H1 (cell line): ENCODE measurements around the gene FBLN2. TPM values are rescaled to one million over a fixed set of nuclear protein-coding genes. Genes with fewer than 3 reads are reported as not detected.

Source experiments
- CTCF ChIA-PET: fragments of 300-600 bp; sonication (Branson Sonifier 250); formaldehyde crosslinking; loops from one replicate; lab custom pipeline; 2021; ENCODE audit not compliant: partially characterized antibody; lab: Charles Lee
- POLR2A ChIA-PET: fragments of 300-600 bp; sonication (Branson Sonifier 250); formaldehyde crosslinking; loops from one replicate; lab custom pipeline; 2021; ENCODE audit warnings: inconsistent platforms; ENCODE audit not compliant: partially characterized antibody; lab: Charles Lee
- DNase-seq, 2 experiments: peaks; one replicate each; pipeline versions ENCODE4 v3.0.0 to v3.0.0-alpha.2; 2010 to 2022; ENCODE audit warnings: low spot score in 2 of 2, low read depth in 1 of 2, mixed read lengths in 1 of 2
- FAIRE-seq: peaks from 2 replicates; lab custom pipeline; 2011; peaks lifted over from hg19 to GRCh38; lab: Jason Lieb, UNC
- H2AFZ ChIP-seq: 2 replicates; pipeline ENCODE4 v1.8.1; 2012; ENCODE audit warnings: low read length, inconsistent platforms
- H2AK5ac ChIP-seq: 2 replicates; pipeline ENCODE4 v1.6.1; 2013; ENCODE audit warnings: low read depth, low read length
- H2BK120ac ChIP-seq: replicated peaks from 2 replicates; pipeline ENCODE3; 2013; ENCODE audit warnings: low read depth, low read length, inconsistent platforms
- H2BK12ac ChIP-seq: 2 replicates; pipeline ENCODE4 v1.6.1; 2013; ENCODE audit warnings: low read depth, low read length
- H2BK15ac ChIP-seq: 2 replicates; pipeline ENCODE4 v1.6.1; 2013; ENCODE audit warnings: low read length
- H2BK20ac ChIP-seq: 2 replicates; pipeline ENCODE4 v1.6.1; 2013; ENCODE audit warnings: low read length
- H2BK5ac ChIP-seq: 2 replicates; pipeline ENCODE4 v1.6.1; 2013; ENCODE audit warnings: low read depth, low read length
- H3K14ac ChIP-seq: 2 replicates; pipeline ENCODE4 v1.6.1; 2013; ENCODE audit warnings: inconsistent platforms; ENCODE audit not compliant: insufficient read length
- H3K18ac ChIP-seq: 2 replicates; pipeline ENCODE4 v1.6.1; 2013; ENCODE audit warnings: low read length; ENCODE audit errors: extremely low read depth
- H3K23ac ChIP-seq: 2 replicates; pipeline ENCODE4 v1.6.1; 2013; ENCODE audit warnings: inconsistent platforms; ENCODE audit not compliant: insufficient read length
- H3K23me2 ChIP-seq: 2 replicates; pipeline ENCODE4 v1.6.1; 2013; ENCODE audit warnings: low read depth, low read length
- H3K27ac ChIP-seq: 2 replicates; pipeline ENCODE4 v1.6.1; 2011; ENCODE audit warnings: low read depth, low read length, inconsistent platforms
- H3K27me3 ChIP-seq, 4 experiments: replicated peaks in 1 of 4; 1 replicate in 1 of 4; 2 replicates in 3 of 4; pipeline versions ENCODE4 v1.6.1 to v1.8.1; 2011 to 2013; ENCODE audit warnings: low read length in 3 of 4, mild to moderate bottlenecking in 3 of 4, inconsistent platforms in 2 of 4, mixed read lengths in 2 of 4, moderate library complexity in 1 of 4; ENCODE audit not compliant: control insufficient read depth in 3 of 4, insufficient read depth in 3 of 4; ENCODE audit errors: extremely low read depth in 1 of 4
- H3K36me3 ChIP-seq, 4 experiments: 2 replicates each; pipeline versions ENCODE4 v1.6.1 to v1.8.1; 2011 to 2013; ENCODE audit warnings: mild to moderate bottlenecking in 4 of 4, low read length in 3 of 4, moderate library complexity in 2 of 4, control low read depth in 1 of 4, inconsistent platforms in 1 of 4; ENCODE audit not compliant: insufficient read depth in 4 of 4, control insufficient read depth in 2 of 4
- H3K4ac ChIP-seq: replicated peaks from 2 replicates; pipeline ENCODE3; 2013; ENCODE audit warnings: low read length, low read depth, mixed read lengths, inconsistent platforms; ENCODE audit not compliant: insufficient read length
- H3K4me1 ChIP-seq, 4 experiments: replicated peaks in 1 of 4; 1 replicate in 1 of 4; 2 replicates in 3 of 4; pipeline versions ENCODE4 v1.6.1 to v1.8.1; 2011 to 2013; ENCODE audit warnings: low read length in 3 of 4, inconsistent platforms in 2 of 4, mixed read lengths in 1 of 4; ENCODE audit not compliant: insufficient read depth in 4 of 4, control insufficient read depth in 3 of 4
- H3K4me2 ChIP-seq, 2 experiments: 2 replicates each; pipeline versions ENCODE4 v1.6.1 to v1.8.1; 2011 to 2013; ENCODE audit warnings: low read depth in 2 of 2, low read length in 2 of 2, control low read depth in 1 of 2, inconsistent platforms in 1 of 2, mild to moderate bottlenecking in 1 of 2; ENCODE audit not compliant: insufficient read depth in 1 of 2
- H3K4me3 ChIP-seq, 4 experiments: fragments of 200-600, 300-600 bp in 1 of 4; sonication (generic), shearing (Covaris generic), sonication (Bioruptor Twin) in 1 of 4; 2 replicates each; pipeline versions ENCODE4 v1.5.1 to v1.8.1; 2011 to 2016; ENCODE audit warnings: low read length in 4 of 4, low read depth in 3 of 4, control low read depth in 2 of 4, inconsistent platforms in 2 of 4, mild to moderate bottlenecking in 2 of 4, mixed read lengths in 1 of 4, moderate library complexity in 1 of 4; ENCODE audit not compliant: insufficient read depth in 2 of 4; ENCODE audit errors: extremely low read depth in 1 of 4
- H3K56ac ChIP-seq: replicated peaks from 2 replicates; pipeline ENCODE3; 2013; ENCODE audit warnings: low read depth, mild to moderate bottlenecking, mixed read lengths, low read length, inconsistent platforms; ENCODE audit not compliant: insufficient read length
- H3K79me1 ChIP-seq: 2 replicates; pipeline ENCODE4 v1.6.1; 2013; ENCODE audit warnings: low read depth, low read length, control low read depth
- H3K79me2 ChIP-seq, 2 experiments: 2 replicates each; pipeline versions ENCODE4 v1.6.1 to v1.8.1; 2012 to 2013; ENCODE audit warnings: low read length in 2 of 2, mild to moderate bottlenecking in 2 of 2, inconsistent platforms in 1 of 2; ENCODE audit not compliant: insufficient read depth in 2 of 2, control insufficient read depth in 1 of 2
- H3K9ac ChIP-seq, 4 experiments: replicated peaks in 1 of 4; 1 replicate in 1 of 4; 2 replicates in 3 of 4; pipeline versions ENCODE4 v1.6.1 to v1.8.1; 2011 to 2013; ENCODE audit warnings: low read depth in 3 of 4, low read length in 3 of 4, control low read depth in 2 of 4, mild to moderate bottlenecking in 2 of 4, moderate library complexity in 2 of 4, inconsistent platforms in 1 of 4; ENCODE audit errors: extremely low read depth in 1 of 4
- H3K9me3 ChIP-seq, 2 experiments: 2 replicates each; pipeline versions ENCODE4 v1.6.1 to v1.8.1; 2012 to 2013; ENCODE audit warnings: mild to moderate bottlenecking in 2 of 2, moderate library complexity in 2 of 2, control low read depth in 1 of 2, inconsistent platforms in 1 of 2, low read depth in 1 of 2, low read length in 1 of 2, mixed read lengths in 1 of 2; ENCODE audit not compliant: insufficient read depth in 2 of 2
- H4K20me1 ChIP-seq, 2 experiments: replicated peaks in 1 of 2; 2 replicates each; pipeline versions ENCODE3 to v1.8.1; 2011 to 2013; ENCODE audit warnings: inconsistent platforms in 2 of 2, low read length in 2 of 2, mild to moderate bottlenecking in 1 of 2; ENCODE audit not compliant: insufficient read depth in 2 of 2, control insufficient read depth in 1 of 2
- H4K5ac ChIP-seq: 2 replicates; pipeline ENCODE4 v1.6.1; 2013; ENCODE audit warnings: low read length, low read depth, mixed read lengths, inconsistent platforms; ENCODE audit not compliant: insufficient read length
- H4K8ac ChIP-seq: 2 replicates; pipeline ENCODE4 v1.8.0; 2013; ENCODE audit warnings: mild to moderate bottlenecking, moderate library complexity, low read length, inconsistent platforms; ENCODE audit not compliant: insufficient read depth; ENCODE audit errors: extremely low read depth
- H4K91ac ChIP-seq: replicated peaks from 2 replicates; pipeline ENCODE3; 2013; ENCODE audit warnings: low read length, mixed read lengths, inconsistent platforms; ENCODE audit not compliant: insufficient read length
- BRCA1 ChIP-seq: IDR thresholded peaks from 2 replicates; pipeline ENCODE4 v1.6.1; 2012; ENCODE audit warnings: low read depth, low read length, improper control_type of control experiment
- CREB1 ChIP-seq: IDR thresholded peaks from 2 replicates; pipeline ENCODE4 v1.6.1; 2012; ENCODE audit warnings: inconsistent platforms
- CTBP2 ChIP-seq: IDR thresholded peaks from 2 replicates; pipeline ENCODE4 v1.7.0; 2011; ENCODE audit warnings: borderline replicate concordance, mild to moderate bottlenecking, moderate library complexity, mixed read lengths, low read length; ENCODE audit not compliant: insufficient read depth, insufficient read length
- E2F6 ChIP-seq: IDR thresholded peaks from 2 replicates; pipeline ENCODE4 v1.6.1; 2012; ENCODE audit warnings: inconsistent platforms
- HDAC6 ChIP-seq: IDR thresholded peaks from one replicate; pipeline ENCODE4 v1.7.1; 2012; ENCODE audit warnings: low read depth, mild to moderate bottlenecking, inconsistent platforms, low read length, moderate library complexity
- KDM4A ChIP-seq: IDR thresholded peaks from one replicate; pipeline ENCODE4 v1.7.1; 2012; ENCODE audit warnings: low read depth, mild to moderate bottlenecking, moderate library complexity, low read length, inconsistent platforms; ENCODE audit not compliant: severe bottlenecking
- MAFK ChIP-seq: IDR thresholded peaks from 2 replicates; pipeline ENCODE4 v1.6.1; 2012; ENCODE audit warnings: low read depth, mild to moderate bottlenecking, improper control_type of control experiment, low read length
- NRF1 ChIP-seq: IDR thresholded peaks from 2 replicates; pipeline ENCODE4 v1.6.1; 2011; ENCODE audit warnings: mild to moderate bottlenecking, low read depth, low read length, improper control_type of control experiment
- RBBP5 ChIP-seq: IDR thresholded peaks from 2 replicates; pipeline ENCODE4 v1.7.1; 2012; ENCODE audit warnings: low read depth, mild to moderate bottlenecking, inconsistent platforms, low read length, moderate library complexity, borderline replicate concordance
- TAF7 ChIP-seq: optimal IDR thresholded peaks from 2 replicates; pipeline ENCODE3; 2011; ENCODE audit warnings: low read depth, mild to moderate bottlenecking, inconsistent platforms, low read length, moderate library complexity, borderline replicate concordance
- TBP ChIP-seq: IDR thresholded peaks from 2 replicates; pipeline ENCODE4 v1.6.1; 2011; ENCODE audit warnings: low read depth, low read length, improper control_type of control experiment
- TEAD4 ChIP-seq: IDR thresholded peaks from 2 replicates; pipeline ENCODE4 v1.6.1; 2012; ENCODE audit warnings: low read depth, low read length, inconsistent platforms, mixed read lengths
- USF2 ChIP-seq: IDR thresholded peaks from 2 replicates; pipeline ENCODE4 v1.6.1; 2011; ENCODE audit warnings: low read length, improper control_type of control experiment
- WGBS, 2 experiments: shearing (Covaris generic) in 1 of 2; methylation state at CpG; one replicate each; pipeline versions ENCODE4 v1.1.6 to v1.1.7; 2013 to 2015; ENCODE audit warnings: low lambda C conversion rate in 2 of 2, mixed read lengths in 2 of 2, inconsistent platforms in 1 of 2, low coverage in 1 of 2, missing lambda C conversion rate in 1 of 2; ENCODE audit not compliant: insufficient replicate concordance in 2 of 2, insufficient coverage in 1 of 2, insufficient read length in 1 of 2; ENCODE audit errors: extremely low coverage in 1 of 2, missing lambda C conversion rate in 1 of 2; 5-methylcytosine and 5-hydroxymethylcytosine counted together
- polyA plus RNA-seq, 7 experiments: library from polyadenylated mRNA; depleted of rRNA in 3 of 7; stranded (reverse) in 5 of 7; unstranded in 2 of 7; fragments of >200 nt in 5 of 7; fragments of 200-250 nt in 2 of 7; gene quantifications; 1 replicate in 5 of 7; 2 replicates in 1 of 7; 4 replicates in 1 of 7; pipeline versions ENCODE4 v1.2.1 to v1.2.3, GENCODE V29; 2011 to 2013; ENCODE audit warnings: missing spikeins in 2 of 7, mixed read lengths in 2 of 7
- total RNA-seq: library from RNA; stranded (reverse); fragmentation: NEBNext Ultra II Directional; extraction: Animal tissue kit (Norgen Biotek cat#: 25700); gene quantifications from 2 replicates; pipeline ENCODE4 v1.2.1, GENCODE V29; 2021

Gene FBLN2
- total and polyA plus RNA-seq, 2 of the 8 experiments (the other 6 are each of a cell fraction or from before 2014, with no cell fraction given): 17.4 to 24.2 TPM

- 93% methylated on average over 12 of the region's 12 CpGs; no CpG with 5 or more reads in 1 of the 2 experiments for WGBS, 2 experiments
- Histone ChIP-seq H4K20me1 (peaks cover 0 to 2% of the 10 kb centered on the region in 2 experiments), H2BK20ac (no peak overlapping the region), H3K4me2 (no peak overlapping the region), H3K27ac (no peak overlapping the region), H3K23ac (no peak overlapping the region), H2BK5ac (no peak overlapping the region), H3K9me3 (no peaks in the 10 kb centered on the region), H3K4ac (no peak overlapping the region), H2AFZ (no peak overlapping the region), H3K18ac (no peak overlapping the region; the same call in 1 of the 2 replicates), H2BK15ac (no peak overlapping the region), H3K79me1 (no peaks in the 10 kb centered on the region), H3K4me3 (no peak overlapping the region), H4K91ac (no peak overlapping the region), H2AK5ac (no peak overlapping the region), H3K23me2 (no peaks in the 10 kb centered on the region), H4K5ac (no peak overlapping the region), H2BK12ac (no peak overlapping the region), H3K56ac (no peak overlapping the region), H3K27me3 (no peaks in the 10 kb centered on the region), H3K14ac (no peak overlapping the region), H2BK120ac (no peak overlapping the region), H3K9ac (no peak overlapping the region), H4K8ac (no peak overlapping the region), H3K4me1 (no peaks in the 10 kb centered on the region; a peak in 1 of 7 replicates), H3K36me3 (no peaks in the 10 kb centered on the region), H3K79me2 (no peaks in the 10 kb centered on the region)
- CTCF ChIA-PET: interaction anchor here (0.5 to 12.6 kb wide), 8 partner anchors 11 to 413 kb away, joined by 3 to 165 read pairs (median 7); no protein-coding TSS in a partner anchor
- POLR2A ChIA-PET: no interaction called here
- DNase-seq: no peak
- no peak for FAIRE-seq
- TF ChIP-seq NRF1: no peak
- no peak for TF ChIP-seq USF2
- TF ChIP-seq E2F6: no peak
- no peak for TF ChIP-seq BRCA1
- TF ChIP-seq TBP: no peak
- no peak for TF ChIP-seq KDM4A
- TF ChIP-seq TEAD4: no peak
- TF ChIP-seq CTBP2: no peak
- no peak for TF ChIP-seq HDAC6
- TF ChIP-seq MAFK: no peak
- TF ChIP-seq CREB1: no peak
- TF ChIP-seq RBBP5: no peak
- no peak for TF ChIP-seq TAF7
These were observed 89.0 kb downstream of the FBLN2 start for GRCh38 chr3:13637953-13638352.
